GM12878 (cell line): ENCODE data around the gene ATF7. TPM values are rescaled to one million over a fixed set of nuclear protein-coding genes. Genes with fewer than 3 reads are reported as not detected.

ENCODE experiments used
- ATAC-seq: fragments of 200-7000 bp; cut with Tn5 transposase; 3 replicates; pipeline ENCODE4 v1.9.1; 2020; ENCODE audit warnings: mild to moderate bottlenecking, moderate library complexity
- BruUV-seq: library from RNA; stranded (reverse); fragments of 400-500 nt; replicated peaks from 2 replicates; lab custom pipeline; 2021; lab: Mats Ljungman, UMichigan
- CTCF ChIA-PET: fragments of 300-600 bp; sonication (Branson Sonifier 250); formaldehyde crosslinking; extraction: SDS; loops from one replicate; lab custom pipeline; 2021; ENCODE audit warnings: inconsistent platforms; lab: Yijun Ruan, JAX
- POLR2A ChIA-PET: fragments of 350-600 bp; formaldehyde crosslinking; extraction: SDS; loops from one replicate; lab custom pipeline; 2021; ENCODE audit warnings: inconsistent platforms; lab: Charles Lee
- RAD21 ChIA-PET: fragments of 300-600 bp; sonication (Branson Sonifier 250); formaldehyde crosslinking; loops from one replicate; lab custom pipeline; 2023; ENCODE audit warnings: antibody characterized with exemption; ENCODE audit not compliant: unreplicated experiment; lab: Charles Lee
- SMC1A ChIA-PET: fragments of 300-600 bp; sonication (Branson Sonifier 250); formaldehyde crosslinking; loops from one replicate; lab custom pipeline; 2023; ENCODE audit not compliant: unreplicated experiment, uncharacterized antibody; lab: Charles Lee
- DNase-seq: peaks from one replicate; pipeline ENCODE4 v3.0.0-alpha.2; 2011; ENCODE audit warnings: low read depth, low spot score
- FAIRE-seq: peaks from 3 replicates; lab custom pipeline; 2011; peaks lifted over from hg19 to GRCh38; lab: Jason Lieb, UNC
- H2AFZ ChIP-seq: 2 replicates; pipeline ENCODE4 v1.6.0; 2011; ENCODE audit warnings: low read depth, low read length, control low read depth; ENCODE audit not compliant: control insufficient read depth
- H3K27ac ChIP-seq: 2 replicates; pipeline ENCODE4 v1.5.1; 2011; ENCODE audit warnings: control low read depth; ENCODE audit not compliant: control insufficient read depth, insufficient read depth
- H3K27me3 ChIP-seq, 2 experiments: replicated peaks in 1 of 2; 2 replicates each; pipeline versions ENCODE4 v1.6.0 to v1.6.1; 2011; ENCODE audit warnings: low read length in 1 of 2; ENCODE audit not compliant: control insufficient read depth in 2 of 2, insufficient read depth in 2 of 2
- H3K36me3 ChIP-seq, 2 experiments: 2 replicates each; pipeline ENCODE4 v1.5.1; 2011; ENCODE audit warnings: low read length in 1 of 2; ENCODE audit not compliant: control insufficient read depth in 2 of 2, insufficient read depth in 2 of 2
- H3K4me1 ChIP-seq: 2 replicates; pipeline ENCODE4 v1.6.1; 2011; ENCODE audit warnings: mild to moderate bottlenecking, low read length, moderate library complexity, mixed read lengths; ENCODE audit not compliant: control insufficient read depth, insufficient read depth
- H3K4me2 ChIP-seq: 2 replicates; pipeline ENCODE4 v1.6.0; 2011; ENCODE audit warnings: control low read depth; ENCODE audit not compliant: control insufficient read depth, insufficient read depth
- H3K4me3 ChIP-seq: fragments of 200-600 bp; sonication (generic); 2 replicates; pipeline ENCODE4 v1.5.1; 2016
- H3K79me2 ChIP-seq: 2 replicates; pipeline ENCODE4 v1.6.0; 2011; ENCODE audit warnings: low read length; ENCODE audit not compliant: control insufficient read depth, insufficient read depth
- H3K9ac ChIP-seq: 2 replicates; pipeline ENCODE4 v1.8.0; 2011; ENCODE audit warnings: low read length, control low read depth, mixed read lengths; ENCODE audit not compliant: control insufficient read depth, insufficient read depth
- H3K9me3 ChIP-seq: replicated peaks from 3 replicates; pipeline ENCODE4 v1.5.1; 2011; ENCODE audit warnings: mild to moderate bottlenecking, low read length; ENCODE audit not compliant: control insufficient read depth, insufficient read depth
- H4K20me1 ChIP-seq: 2 replicates; pipeline ENCODE4 v1.6.0; 2011; ENCODE audit not compliant: control insufficient read depth, insufficient read depth
- GATAD2B ChIP-seq: fragments of 450-650 bp; conservative IDR thresholded peaks from 2 replicates; pipeline ENCODE4 v1.6.1; 2017; ENCODE audit warnings: low read depth, mild to moderate bottlenecking, moderate library complexity
- IRF4 ChIP-seq: IDR thresholded peaks from 2 replicates; pipeline ENCODE4 v1.6.1; 2011; ENCODE audit warnings: low read depth, low read length
- MTA2 ChIP-seq: fragments of 450-650 bp; IDR thresholded peaks from 2 replicates; pipeline ENCODE4 v1.6.1; 2016; ENCODE audit warnings: low read depth, mild to moderate bottlenecking, moderate library complexity
- NFIC ChIP-seq: IDR thresholded peaks from 2 replicates; pipeline ENCODE4 v1.6.1; 2012; ENCODE audit warnings: low read depth, mild to moderate bottlenecking, inconsistent platforms, low read length, moderate library complexity
- RAD21 ChIP-seq: IDR thresholded peaks from 2 replicates; pipeline ENCODE4 v1.6.1; 2011; ENCODE audit warnings: mild to moderate bottlenecking, low read depth, low read length, moderate library complexity; ENCODE audit not compliant: insufficient read depth
- RB1 ChIP-seq: fragments of 450-650 bp; formaldehyde crosslinking; IDR thresholded peaks from 2 replicates; pipeline ENCODE4 v1.6.1; 2017; ENCODE audit warnings: mild to moderate bottlenecking, borderline replicate concordance
- RUNX3 ChIP-seq: IDR thresholded peaks from 2 replicates; pipeline ENCODE4 v1.6.1; 2012; ENCODE audit warnings: low read length, inconsistent platforms
- SREBF2 ChIP-seq: IDR thresholded peaks from 2 replicates; pipeline ENCODE4 v1.6.1; 2012; ENCODE audit warnings: mild to moderate bottlenecking, low read length
- TARDBP ChIP-seq: IDR thresholded peaks from 2 replicates; pipeline ENCODE4 v1.6.1; 2016; ENCODE audit warnings: borderline replicate concordance
- ZNF217 ChIP-seq: fragments of 450-650 bp; IDR thresholded peaks from 2 replicates; pipeline ENCODE4 v1.6.1; 2017; ENCODE audit warnings: antibody characterized with exemption, mild to moderate bottlenecking
- WGBS: methylation state at CpG from one replicate; pipeline ENCODE4 v1.1.6; 2016; ENCODE audit warnings: low lambda C conversion rate; ENCODE audit not compliant: insufficient replicate concordance, insufficient coverage; ENCODE audit errors: missing lambda C conversion rate; 5-methylcytosine and 5-hydroxymethylcytosine counted together
- in situ Hi-C: fragments of 300-500 bp; cut with MboI; formaldehyde crosslinking; loops from 9 replicates; pipeline ENCODE4 v1.14.3; 2018; ENCODE audit warnings: mixed read lengths
- intact Hi-C: fragments of 100-400 bp; cut with micrococcal nuclease; formaldehyde crosslinking; loops from one replicate; pipeline ENCODE4 v1.14.2; 2022; ENCODE audit not compliant: unreplicated experiment
- polyA plus RNA-seq, 11 experiments: library from polyadenylated mRNA; depleted of rRNA in 4 of 11; unstranded in 6 of 11; stranded (reverse) in 5 of 11; fragments of >200 nt; fragmentation: Nextera tagmentation in 4 of 11; fragmentation: Illumina TruSeq in 1 of 11; extraction: Ambion mirVana in 4 of 11; extraction: Trizol in 1 of 11; gene quantifications; 1 replicate in 1 of 11; 2 replicates in 10 of 11; pipeline versions ENCODE4 v1.2.1 to v1.2.3, GENCODE V29; 2011 to 2016; ENCODE audit warnings: inconsistent platforms in 2 of 11, missing spikeins in 2 of 11, low read depth in 1 of 11
- total RNA-seq, 4 experiments: library from RNA; depleted of rRNA in 3 of 4; stranded (reverse); fragments of >200 nt in 3 of 4; fragmentation: Illumina TruSeq in 1 of 4; extraction: Trizol in 1 of 4; gene quantifications; 2 replicates each; pipeline versions ENCODE4 v1.2.1 to v1.2.3, GENCODE V29; 2013 to 2021

ATF7 gene
- total and polyA plus RNA-seq, 10 of the 15 experiments (the other 5 are each of a cell fraction or from before 2014, with no cell fraction given), result 9.1 to 30.7 (median 21.8) TPM

- no peaks in the 10 kb centered on the region for H4K20me1 ChIP-seq
- no TSS peak for BruUV-seq
- 100% methylated on average over 2 of the region's 2 CpGs for WGBS
- TF ChIP-seq MTA2 (peak; percentile 39; the same call in 1 of the 2 replicates), RUNX3 (peak; percentile 69), GATAD2B (no peak)
- H3K36me3 ChIP-seq, result no peaks in the 10 kb centered on the region; a peak in 1 of 4 replicates
- no peaks in the 10 kb centered on the region for H3K9me3 ChIP-seq
- peaks cover 10% of the 10 kb centered on the region for H3K79me2 ChIP-seq
- intact Hi-C loops (no loop called here), in situ Hi-C loops (no loop called here)
- FAIRE-seq (no peak), ATAC-seq (peak; percentile 51), DNase-seq (no peak)
- ChIA-PET CTCF (interaction anchor here (1.2 to 3.0 kb wide), 4 partner anchors 9 to 106 kb away, joined by 5 to 22 read pairs (median 8); no protein-coding TSS in a partner anchor), RAD21 (no interaction called here), SMC1A (interaction anchor here (1.0 to 1.9 kb wide), 5 partner anchors 9 to 28 kb away, joined by 5 to 8 read pairs (median 5); no protein-coding TSS in a partner anchor), POLR2A (interaction anchor here (0.6 to 1.7 kb wide), 3 partner anchors 16 to 78 kb away, joined by 4 to 5 read pairs (median 5); no protein-coding TSS in a partner anchor)
- no peak overlapping the region for H2AFZ ChIP-seq
- H3K4me2 ChIP-seq, result no peak overlapping the region
- no peak overlapping the region for H3K9ac ChIP-seq
- H3K4me1 ChIP-seq, result peaks cover 24% of the 10 kb centered on the region
- H3K27me3 ChIP-seq, result no peaks in the 10 kb centered on the region
- H3K4me3 ChIP-seq, result no peak overlapping the region
- no peak overlapping the region for H3K27ac ChIP-seq
These were observed 54.9 kb downstream of the ATF7 start for GRCh38 chr12:53571295-53571694.

DNA sequence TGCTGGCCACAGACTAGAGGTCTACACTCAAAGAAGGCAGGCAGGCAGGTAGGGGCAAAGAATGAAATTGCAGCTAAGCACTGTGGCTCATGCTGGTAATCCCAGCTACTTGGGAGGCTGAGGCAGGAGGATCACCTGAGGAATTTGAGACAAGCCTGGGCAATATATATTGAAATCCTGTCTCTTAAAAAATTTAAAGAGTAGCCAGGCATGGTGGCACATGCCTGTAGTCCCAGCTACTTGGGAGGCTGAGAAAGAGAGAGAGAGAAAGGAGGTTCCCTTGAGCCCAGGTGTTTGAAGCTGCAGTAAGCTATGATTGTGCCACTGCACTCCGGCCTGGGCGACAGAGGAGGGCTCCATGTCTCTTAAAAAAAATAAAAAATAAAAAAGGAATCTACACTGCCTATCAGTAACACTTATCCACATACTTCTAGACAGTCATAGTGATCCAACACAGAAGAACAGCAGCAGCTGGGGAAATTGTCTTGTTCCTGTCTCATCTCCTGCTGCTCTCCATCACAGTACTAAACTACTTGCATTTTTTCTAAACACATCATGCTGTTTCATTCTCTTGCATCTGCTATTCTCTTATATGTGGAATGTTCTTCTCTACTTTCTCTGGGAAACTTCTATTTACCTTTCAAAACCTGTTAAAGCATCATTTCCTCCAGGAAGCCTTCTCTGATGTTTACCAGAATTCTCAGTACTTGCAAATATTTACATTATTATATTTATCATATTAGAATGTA, 57.2 kb downstream of the ATF7 start:
- Histone ChIP-seq H3K27me3 (no peaks in the 10 kb centered on the region), H2AFZ (no peak overlapping the region), H3K36me3 (no peaks in the 10 kb centered on the region; a peak in 1 of 4 replicates), H3K27ac (no peak overlapping the region), H3K4me2 (no peak overlapping the region), H4K20me1 (no peaks in the 10 kb centered on the region), H3K9ac (no peak overlapping the region), H3K9me3 (no peaks in the 10 kb centered on the region), H3K79me2 (peaks cover 4% of the 10 kb centered on the region; the same call in 1 of the 2 replicates), H3K4me3 (no peak overlapping the region), H3K4me1 (peaks cover 14% of the 10 kb centered on the region)
- TF ChIP-seq NFIC (no peak), RAD21 (no peak), TARDBP (no peak), SREBF2 (no peak), RB1 (no peak), IRF4 (no peak), ZNF217 (no peak)
- intact Hi-C loops, result no loop called here
- no peak for DNase-seq
- ATAC-seq, result no peak
- 98% methylated on average over 2 of the region's 2 CpGs for WGBS
- RAD21 ChIA-PET, result interaction anchor here (1.9 kb wide), 1 partner anchor 25 kb away, joined by 9 read pairs; no protein-coding TSS in a partner anchor
- CTCF ChIA-PET, result interaction anchor here (0.7 to 2.1 kb wide), 8 partner anchors 10 to 175 kb away, joined by 3 to 8 read pairs (median 4); partner anchors contain the start of gene ATP5MC2
- in situ Hi-C loops, result no loop called here
- POLR2A ChIA-PET, result interaction anchor here (0.6 to 1.6 kb wide), 3 partner anchors 10 to 18 kb away, joined by 3 to 4 read pairs (median 4); no protein-coding TSS in a partner anchor
- BruUV-seq, result no TSS peak
- SMC1A ChIA-PET, result interaction anchor here (0.7 to 1.7 kb wide), 6 partner anchors 12 to 158 kb away, joined by 3 to 8 read pairs (median 4); partner anchors contain the start of genes ATP5MC2 and CALCOCO1
- FAIRE-seq, result no peak
